Measurements from ENCODE around the gene VAV2. TPM values are rescaled to one million over a fixed set of nuclear protein-coding genes. Genes with fewer than 3 reads are reported as not detected.

The VAV2 gene
- polyA plus RNA-seq, 2 of the 4 experiments (the other 2 are of a cell fraction), result 9.8 to 21.4 TPM

DNA sequence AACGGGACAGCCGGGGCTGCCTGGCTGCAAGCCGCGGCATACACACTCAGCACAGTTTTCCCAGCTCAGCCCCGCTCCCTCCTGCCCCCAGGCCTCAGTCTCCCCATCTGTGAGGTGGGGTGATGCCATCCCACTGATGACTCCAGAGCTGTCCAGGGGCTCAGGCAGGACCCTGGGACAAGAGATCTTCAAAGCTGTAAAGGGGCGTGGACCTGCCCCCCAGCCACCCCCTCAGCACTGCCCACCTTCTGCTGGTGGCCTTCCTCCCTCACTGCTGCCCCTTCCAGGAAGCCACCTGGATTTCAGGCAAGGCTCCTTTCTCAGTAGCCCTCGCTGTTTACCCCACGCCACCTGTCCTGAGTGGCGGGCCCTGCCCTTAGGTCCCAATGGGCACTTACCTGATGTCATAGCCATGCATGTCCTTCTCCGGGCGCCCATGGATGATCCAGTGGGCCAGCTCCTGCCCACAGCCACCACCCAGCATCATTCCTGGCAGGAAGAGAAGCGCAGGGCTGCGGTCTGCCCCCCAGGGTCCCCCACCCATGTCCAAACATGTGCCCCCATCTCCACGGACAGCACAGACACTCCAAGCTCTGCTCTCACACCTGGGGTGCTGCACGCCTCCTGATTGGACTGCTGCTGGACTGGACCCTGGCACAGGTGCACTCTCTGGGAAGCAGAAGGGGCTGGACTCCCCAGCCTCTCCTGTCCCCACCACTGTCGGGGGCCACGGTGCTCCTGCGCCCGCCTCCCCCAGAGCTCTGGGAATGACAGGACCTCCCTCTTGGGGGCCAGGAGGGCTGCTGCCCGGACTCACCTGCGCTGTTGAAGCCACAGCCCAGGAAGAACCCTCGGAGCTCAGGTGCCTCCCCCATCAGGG lies 279.7 kb downstream of the VAV2 start:
- CTCF ChIA-PET, result interaction anchor here (0.8 to 1.5 kb wide), 4 partner anchors 11 to 179 kb away, joined by 3 to 6 read pairs (median 4); no protein-coding TSS in a partner anchor
- ATAC-seq (no peak), DNase-seq (ENCODE audit: low read depth in 1 of 2, low spot score in 1 of 2) (no peak), FAIRE-seq (no peak)
- H3K27ac ChIP-seq, result no peak overlapping the region
- no peaks in the 10 kb centered on the region for H3K9me3 ChIP-seq
- no peaks in the 10 kb centered on the region for H3K4me1 ChIP-seq
- POLR2A ChIA-PET, result no interaction called here
- no peak overlapping the region for H3K4me2 ChIP-seq
- no peak overlapping the region for H3K4me3 ChIP-seq
- TF ChIP-seq ZFP36 (IDR thresholded peaks at IDR 0.05; ENCODE audit: borderline replicate concordance, partially characterized antibody), result peak; percentile 42
- TF ChIP-seq, protein P1, sequence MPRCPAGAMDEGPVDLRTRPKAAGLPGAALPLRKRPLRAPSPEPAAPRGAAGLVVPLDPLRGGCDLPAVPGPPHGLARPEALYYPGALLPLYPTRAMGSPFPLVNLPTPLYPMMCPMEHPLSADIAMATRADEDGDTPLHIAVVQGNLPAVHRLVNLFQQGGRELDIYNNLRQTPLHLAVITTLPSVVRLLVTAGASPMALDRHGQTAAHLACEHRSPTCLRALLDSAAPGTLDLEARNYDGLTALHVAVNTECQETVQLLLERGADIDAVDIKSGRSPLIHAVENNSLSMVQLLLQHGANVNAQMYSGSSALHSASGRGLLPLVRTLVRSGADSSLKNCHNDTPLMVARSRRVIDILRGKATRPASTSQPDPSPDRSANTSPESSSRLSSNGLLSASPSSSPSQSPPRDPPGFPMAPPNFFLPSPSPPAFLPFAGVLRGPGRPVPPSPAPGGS (IDR thresholded peaks at IDR 0.05), result no peak
- 79% methylated on average over 10 of the region's 22 CpGs for WGBS (ENCODE audit: missing lambda C conversion rate)

Other genes starting within 250 kb of the VAV2 start
- gene BRD3OS, start 33.2 kb upstream of the VAV2 start, polyA plus RNA-seq (2011; rRNA removed), result 10.4 and 12.2 TPM in 2 replicates
- gene BRD3OS, start 33.2 kb upstream of the VAV2 start, polyA plus RNA-seq (2017; fragmentation: RNase III; extraction: RNeasy Plus Mini Kit Qiagen cat#74134 plus additional on column Dnase treatment), result 10.8 to 12.0 TPM (median 11.2 TPM) in 3 replicates
- 8.9 and 9.0 TPM in 2 replicates for gene BRD3, start 75.7 kb upstream of the VAV2 start, polyA plus RNA-seq (2011; rRNA removed)
- gene BRD3, start 75.7 kb upstream of the VAV2 start, polyA plus RNA-seq (2017; fragmentation: RNase III; extraction: RNeasy Plus Mini Kit Qiagen cat#74134 plus additional on column Dnase treatment), result 12.4 to 15.3 TPM (median 15.0 TPM) in 3 replicates
- 36.8 and 37.9 TPM in 2 replicates for gene WDR5, start 143.8 kb upstream of the VAV2 start, polyA plus RNA-seq (2011; rRNA removed)
- 44.3 to 48.7 TPM (median 46.0 TPM) in 3 replicates for gene WDR5, start 143.8 kb upstream of the VAV2 start, polyA plus RNA-seq (2017; fragmentation: RNase III; extraction: RNeasy Plus Mini Kit Qiagen cat#74134 plus additional on column Dnase treatment)
- not detected in 2 replicates for gene RNU6ATAC, start 172.2 kb upstream of the VAV2 start, polyA plus RNA-seq (2011; rRNA removed)
- gene RNU6ATAC, start 172.2 kb upstream of the VAV2 start, polyA plus RNA-seq (2017; fragmentation: RNase III; extraction: RNeasy Plus Mini Kit Qiagen cat#74134 plus additional on column Dnase treatment), result not detected in 3 replicates

Measured in A549 (cell line).